ENCODE data around the gene PTPRCAP. TPM values are rescaled to one million over a fixed set of nuclear protein-coding genes. Genes with fewer than 3 reads are reported as not detected.

The PTPRCAP gene
- total and polyA plus RNA-seq, 7 donors: 0.71 to 129 (median 2.8) TPM

DNA sequence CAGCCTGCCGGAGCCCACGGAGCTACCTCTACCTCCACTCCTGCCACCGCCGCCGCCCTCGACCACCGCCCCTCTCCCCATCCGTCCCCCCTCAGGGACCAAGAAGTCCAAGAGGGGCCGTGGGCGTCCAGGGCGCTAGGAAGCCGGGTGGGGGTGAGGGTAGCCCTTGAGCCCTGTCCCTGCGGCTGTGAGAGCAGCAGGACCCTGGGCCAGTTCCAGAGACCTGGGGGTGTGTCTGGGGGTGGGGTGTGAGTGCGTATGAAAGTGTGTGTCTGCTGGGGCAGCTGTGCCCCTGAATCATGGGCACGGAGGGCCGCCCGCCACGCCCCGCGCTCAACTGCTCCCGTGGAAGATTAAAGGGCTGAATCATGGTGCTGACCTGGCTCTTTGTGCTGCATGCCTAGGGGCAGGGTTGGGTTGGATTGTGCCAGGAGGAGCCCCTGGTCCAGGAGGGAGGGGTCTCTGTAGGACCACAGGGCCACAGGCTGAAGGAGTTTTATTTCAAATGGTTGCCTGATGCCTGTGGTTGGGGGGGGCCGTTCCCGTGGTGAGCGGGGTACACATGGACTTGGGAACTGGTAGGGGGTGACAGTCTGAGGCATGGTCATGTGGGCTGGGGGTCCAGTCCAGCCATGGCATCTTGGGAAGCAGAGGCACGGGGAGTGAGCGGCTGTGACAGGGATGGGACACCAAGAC, 2.3 kb downstream of the PTPRCAP start:
- H3K4me3 ChIP-seq: no peak overlapping the region
- TF ChIP-seq POLR2AphosphoS5 (IDR thresholded peaks at IDR 0.05): no peak
- no peak for TF ChIP-seq EP300 (IDR thresholded peaks at IDR 0.05)
- TF ChIP-seq, protein P1, sequence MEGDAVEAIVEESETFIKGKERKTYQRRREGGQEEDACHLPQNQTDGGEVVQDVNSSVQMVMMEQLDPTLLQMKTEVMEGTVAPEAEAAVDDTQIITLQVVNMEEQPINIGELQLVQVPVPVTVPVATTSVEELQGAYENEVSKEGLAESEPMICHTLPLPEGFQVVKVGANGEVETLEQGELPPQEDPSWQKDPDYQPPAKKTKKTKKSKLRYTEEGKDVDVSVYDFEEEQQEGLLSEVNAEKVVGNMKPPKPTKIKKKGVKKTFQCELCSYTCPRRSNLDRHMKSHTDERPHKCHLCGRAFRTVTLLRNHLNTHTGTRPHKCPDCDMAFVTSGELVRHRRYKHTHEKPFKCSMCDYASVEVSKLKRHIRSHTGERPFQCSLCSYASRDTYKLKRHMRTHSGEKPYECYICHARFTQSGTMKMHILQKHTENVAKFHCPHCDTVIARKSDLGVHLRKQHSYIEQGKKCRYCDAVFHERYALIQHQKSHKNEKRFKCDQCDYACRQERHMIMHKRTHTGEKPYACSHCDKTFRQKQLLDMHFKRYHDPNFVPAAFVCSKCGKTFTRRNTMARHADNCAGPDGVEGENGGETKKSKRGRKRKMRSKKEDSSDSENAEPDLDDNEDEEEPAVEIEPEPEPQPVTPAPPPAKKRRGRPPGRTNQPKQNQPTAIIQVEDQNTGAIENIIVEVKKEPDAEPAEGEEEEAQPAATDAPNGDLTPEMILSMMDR (IDR thresholded peaks at IDR 0.05): no peak
- TF ChIP-seq POLR2A (IDR thresholded peaks at IDR 0.05): no peak
- peak overlapping the region in 1 of 4 donors; percentile 49 for H3K27ac ChIP-seq
- H3K36me3 ChIP-seq: peaks cover 17 to 87% (median 47%) of the 10 kb centered on the region in 4 donors
- H3K4me1 ChIP-seq: peaks cover 0 to 26% (median 13%) of the 10 kb centered on the region in 4 donors
- DNase-seq: no peak
- WGBS, 2 donors: 72 to 83% methylated on average over 26 of the region's 26 CpGs
- no peaks in the 10 kb centered on the region for H3K9me3 ChIP-seq
- intact Hi-C loops (cut with DNase I): no loop called here
- H3K27me3 ChIP-seq: no peaks in the 10 kb centered on the region

DNA sequence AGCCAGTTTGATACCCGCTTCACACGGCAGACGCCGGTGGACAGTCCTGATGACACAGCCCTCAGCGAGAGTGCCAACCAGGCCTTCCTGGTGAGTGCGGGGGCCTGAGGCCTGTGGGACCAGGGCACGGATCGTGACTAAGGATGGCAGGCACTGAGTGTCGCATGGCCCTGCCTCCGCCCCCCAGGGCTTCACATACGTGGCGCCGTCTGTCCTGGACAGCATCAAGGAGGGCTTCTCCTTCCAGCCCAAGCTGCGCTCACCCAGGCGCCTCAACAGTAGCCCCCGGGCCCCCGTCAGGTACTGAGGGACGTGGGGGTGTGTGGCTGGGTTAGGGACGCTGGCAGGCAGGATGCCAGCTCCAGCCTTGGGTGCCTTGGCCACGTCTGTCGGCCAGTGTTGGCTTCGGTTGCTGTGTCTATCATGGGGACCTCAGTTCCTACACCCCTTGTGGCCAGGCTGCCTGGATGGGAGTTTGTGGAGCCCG, 3.0 kb downstream of the PTPRCAP start:
- TF ChIP-seq POLR2AphosphoS5 (IDR thresholded peaks at IDR 0.05): no peak
- TF ChIP-seq EP300 (IDR thresholded peaks at IDR 0.05): no peak
- no peak for TF ChIP-seq POLR2A (IDR thresholded peaks at IDR 0.05)
- TF ChIP-seq, protein P1 (IDR thresholded peaks at IDR 0.05): no peak
- H3K4me1 ChIP-seq: peaks cover 0 to 25% (median 15%) of the 10 kb centered on the region in 4 donors
- 78 to 84% methylated on average over 23 of the region's 23 CpGs for WGBS, 2 donors
- intact Hi-C loops (cut with DNase I): no loop called here
- H3K4me3 ChIP-seq: no peak overlapping the region
- DNase-seq: no peak
- H3K36me3 ChIP-seq: peaks cover 17 to 87% (median 45%) of the 10 kb centered on the region in 4 donors
- H3K9me3 ChIP-seq: no peaks in the 10 kb centered on the region
- no peaks in the 10 kb centered on the region for H3K27me3 ChIP-seq
- H3K27ac ChIP-seq: no peak overlapping the region

DNA sequence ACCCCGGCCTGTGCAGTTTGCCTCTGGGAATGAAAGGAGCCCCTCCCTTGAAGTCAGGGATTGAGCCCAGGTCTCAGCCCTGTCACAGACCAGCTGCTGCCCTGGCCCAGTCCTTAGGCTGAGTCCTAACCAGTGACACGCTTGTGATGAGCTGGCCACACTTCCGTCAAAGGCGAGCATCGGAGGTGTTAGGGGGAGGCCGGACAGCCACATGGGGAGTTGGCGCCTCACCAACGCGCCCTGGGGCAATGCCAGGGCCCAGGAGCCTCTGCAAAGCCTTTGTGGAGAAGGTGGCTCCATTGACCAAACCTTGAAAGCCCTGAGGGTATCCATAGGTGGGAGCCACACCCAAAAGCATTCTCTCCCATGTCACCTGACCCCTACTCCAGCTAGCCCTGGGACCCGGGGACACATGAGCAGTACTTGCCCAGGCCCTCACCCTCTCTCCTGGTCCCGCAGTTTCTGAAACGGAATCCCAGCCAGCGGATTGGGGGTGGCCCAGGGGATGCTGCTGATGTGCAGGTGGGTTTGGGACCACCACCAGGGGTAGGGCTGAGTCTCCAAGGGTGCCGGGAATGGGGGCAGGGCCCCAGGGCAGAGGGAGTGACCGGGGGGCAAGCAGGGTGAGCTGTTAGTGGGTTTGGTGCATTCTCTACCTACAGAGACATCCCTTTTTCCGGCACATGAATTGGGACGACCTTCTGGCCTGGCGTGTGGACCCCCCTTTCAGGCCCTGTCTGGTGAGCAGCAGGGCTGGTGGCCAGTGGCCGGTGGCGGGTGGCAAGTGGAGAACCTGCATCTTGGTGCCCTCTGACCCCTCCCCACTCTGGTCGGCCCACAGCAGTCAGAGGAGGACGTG, 3.7 kb downstream of the PTPRCAP start:
- DNase-seq: no peak
- no peak for TF ChIP-seq POLR2A (IDR thresholded peaks at IDR 0.05)
- H3K4me1 ChIP-seq: peaks cover 0 to 31% (median 21%) of the 10 kb centered on the region in 4 donors
- H3K36me3 ChIP-seq: peaks cover 17 to 86% (median 45%) of the 10 kb centered on the region in 4 donors
- H3K27ac ChIP-seq: no peak overlapping the region
- intact Hi-C loops (cut with DNase I): no loop called here
- H3K9me3 ChIP-seq: no peaks in the 10 kb centered on the region
- WGBS, 2 donors: 87 to 88% methylated on average over 22 of the region's 22 CpGs
- no peak overlapping the region for H3K4me3 ChIP-seq
- no peaks in the 10 kb centered on the region for H3K27me3 ChIP-seq

DNA sequence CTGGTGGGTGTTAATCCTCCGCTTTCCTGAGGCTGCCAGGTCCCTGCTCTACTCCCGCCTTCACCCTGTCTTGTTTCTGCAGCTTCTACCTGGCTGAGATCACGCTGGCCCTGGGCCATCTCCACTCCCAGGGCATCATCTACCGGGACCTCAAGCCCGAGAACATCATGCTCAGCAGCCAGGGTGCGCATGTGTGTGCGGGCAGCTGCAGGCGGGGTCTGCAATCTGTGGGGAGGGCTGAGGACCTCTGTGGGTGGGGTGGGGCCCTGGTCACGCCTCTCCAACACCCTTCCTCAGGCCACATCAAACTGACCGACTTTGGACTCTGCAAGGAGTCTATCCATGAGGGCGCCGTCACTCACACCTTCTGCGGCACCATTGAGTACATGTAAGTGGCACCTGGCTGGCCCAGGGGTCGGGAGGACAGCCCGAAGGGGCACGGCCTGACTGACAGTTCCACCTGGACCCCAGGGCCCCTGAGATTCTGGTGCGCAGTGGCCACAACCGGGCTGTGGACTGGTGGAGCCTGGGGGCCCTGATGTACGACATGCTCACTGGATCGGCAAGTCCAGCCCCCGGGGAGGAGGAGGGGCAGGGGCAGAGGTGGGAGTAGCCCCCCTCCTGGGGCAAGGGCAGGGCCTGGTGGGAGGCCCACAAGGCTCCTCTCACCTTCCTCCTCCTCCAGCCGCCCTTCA, 4.7 kb downstream of the PTPRCAP start:
- intact Hi-C loops (cut with DNase I): no loop called here
- no peak overlapping the region for H3K27ac ChIP-seq
- H3K27me3 ChIP-seq: no peaks in the 10 kb centered on the region
- H3K4me1 ChIP-seq: peaks cover 0 to 34% (median 22%) of the 10 kb centered on the region in 4 donors
- WGBS, 2 donors: 89 to 91% methylated on average over 22 of the region's 22 CpGs
- H3K36me3 ChIP-seq: peaks cover 17 to 76% (median 43%) of the 10 kb centered on the region in 4 donors
- no peak for DNase-seq
- no peak for TF ChIP-seq POLR2AphosphoS5 (IDR thresholded peaks at IDR 0.05)
- TF ChIP-seq, protein P1 (IDR thresholded peaks at IDR 0.05): no peak
- no peak for TF ChIP-seq POLR2A (IDR thresholded peaks at IDR 0.05)
- TF ChIP-seq EP300 (IDR thresholded peaks at IDR 0.05): no peak
- no peak overlapping the region for H3K4me3 ChIP-seq
- no peaks in the 10 kb centered on the region for H3K9me3 ChIP-seq
